Measurements from ENCODE around the gene CA5B. TPM values are rescaled to one million over a fixed set of nuclear protein-coding genes. Genes with fewer than 3 reads are reported as not detected.
"Not testable (repeated sequence)": the region's sequence is repeated elsewhere in the genome, so short reads cannot be mapped to it uniquely, and the experiment has no call there.

Gene CA5B
- total RNA-seq, 1 experiment from 2014 or later: 12.1 TPM

DNA sequence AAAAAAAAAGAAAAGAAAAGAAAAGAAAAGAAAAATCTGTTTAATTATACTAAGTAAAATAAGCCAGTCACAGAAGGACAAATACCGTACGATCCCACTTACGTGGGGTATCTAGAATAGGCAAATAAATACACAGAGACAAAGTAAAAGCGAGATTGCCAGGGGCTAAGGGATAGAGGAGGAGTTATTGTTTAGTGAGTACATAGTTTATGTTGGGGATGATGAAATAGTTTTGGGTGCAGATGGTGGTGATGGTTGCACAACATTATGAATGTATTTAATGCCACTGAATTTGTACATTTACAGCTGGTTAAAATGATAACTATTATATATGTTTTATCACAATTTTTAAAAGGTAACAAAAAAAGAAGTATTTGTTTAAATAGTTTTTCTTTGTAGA is 7.1 kb downstream of the CA5B start:
- Histone ChIP-seq H3K27me3 (ENCODE audit: insufficient read depth, low read depth) (no peaks in the 10 kb centered on the region), H3K27ac (no peak overlapping the region), H4K20me1 (ENCODE audit: insufficient read depth) (no peaks in the 10 kb centered on the region), H3K4me1 (replicated peaks; ENCODE audit: insufficient read depth) (no peaks in the 10 kb centered on the region), H3K9me2 (ENCODE audit: insufficient read depth) (no peaks in the 10 kb centered on the region), H3K9me3 (ENCODE audit: insufficient read depth, low read depth) (no peaks in the 10 kb centered on the region), H3K79me2 (ENCODE audit: low read depth) (no peaks in the 10 kb centered on the region), H3F3A (ENCODE audit: insufficient read depth, low read depth) (no peaks in the 10 kb centered on the region), H3K4me2 (no peak overlapping the region), H3K4me3 (no peak overlapping the region), H2AFZ (no peak overlapping the region), H3K36me3 (ENCODE audit: low read depth) (no peaks in the 10 kb centered on the region)
- DNase-seq: no peak
- POLR2A ChIA-PET (ENCODE audit: unreplicated experiment): interaction anchor here (0.7 kb wide), 1 partner anchor 68 kb away, joined by 3 read pairs; no protein-coding TSS in a partner anchor
- CTCF ChIA-PET: no interaction called here
- intact Hi-C loops (cut with micrococcal nuclease; ENCODE audit: unreplicated experiment): no loop called here
- TF ChIP-seq, protein P1, sequence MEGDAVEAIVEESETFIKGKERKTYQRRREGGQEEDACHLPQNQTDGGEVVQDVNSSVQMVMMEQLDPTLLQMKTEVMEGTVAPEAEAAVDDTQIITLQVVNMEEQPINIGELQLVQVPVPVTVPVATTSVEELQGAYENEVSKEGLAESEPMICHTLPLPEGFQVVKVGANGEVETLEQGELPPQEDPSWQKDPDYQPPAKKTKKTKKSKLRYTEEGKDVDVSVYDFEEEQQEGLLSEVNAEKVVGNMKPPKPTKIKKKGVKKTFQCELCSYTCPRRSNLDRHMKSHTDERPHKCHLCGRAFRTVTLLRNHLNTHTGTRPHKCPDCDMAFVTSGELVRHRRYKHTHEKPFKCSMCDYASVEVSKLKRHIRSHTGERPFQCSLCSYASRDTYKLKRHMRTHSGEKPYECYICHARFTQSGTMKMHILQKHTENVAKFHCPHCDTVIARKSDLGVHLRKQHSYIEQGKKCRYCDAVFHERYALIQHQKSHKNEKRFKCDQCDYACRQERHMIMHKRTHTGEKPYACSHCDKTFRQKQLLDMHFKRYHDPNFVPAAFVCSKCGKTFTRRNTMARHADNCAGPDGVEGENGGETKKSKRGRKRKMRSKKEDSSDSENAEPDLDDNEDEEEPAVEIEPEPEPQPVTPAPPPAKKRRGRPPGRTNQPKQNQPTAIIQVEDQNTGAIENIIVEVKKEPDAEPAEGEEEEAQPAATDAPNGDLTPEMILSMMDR (conservative IDR thresholded peaks at IDR 0.05): no peak
- no peak for TF ChIP-seq EZH2 (IDR thresholded peaks at IDR 0.05; ENCODE audit: low read depth)
- BruUV-seq (replicated peaks): no TSS peak

DNA sequence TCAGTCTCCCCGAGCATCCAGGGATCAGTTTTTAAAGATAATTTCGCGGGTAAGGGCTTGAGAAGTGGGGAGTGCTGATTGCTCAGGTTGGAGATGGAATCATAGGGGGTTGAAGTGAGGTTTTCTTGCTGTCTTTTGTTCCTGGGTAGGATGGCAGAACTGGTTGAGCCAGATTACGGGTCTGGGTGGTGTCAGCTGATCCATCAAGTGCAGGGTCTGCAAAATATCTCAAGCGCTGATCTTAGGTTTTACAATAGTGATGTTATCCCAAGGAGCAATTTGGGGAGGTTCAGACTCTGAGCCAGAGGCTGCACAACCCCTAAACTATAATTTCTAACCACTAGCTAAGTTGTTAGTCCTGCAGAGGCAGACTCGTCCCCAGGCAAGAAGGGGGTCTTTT is 8.6 kb downstream of the CA5B start:
- DNase-seq; POLR2A ChIA-PET (ENCODE audit: unreplicated experiment); intact Hi-C loops (cut with micrococcal nuclease; ENCODE audit: unreplicated experiment); H3K27me3 ChIP-seq (ENCODE audit: insufficient read depth, low read depth); BruUV-seq (replicated peaks); H3K4me3 ChIP-seq; H3K27ac ChIP-seq; H4K20me1 ChIP-seq (ENCODE audit: insufficient read depth); CTCF ChIA-PET; H3K4me2 ChIP-seq; H3K9me3 ChIP-seq (ENCODE audit: insufficient read depth, low read depth); H3F3A ChIP-seq (ENCODE audit: insufficient read depth, low read depth); H3K79me2 ChIP-seq (ENCODE audit: low read depth); H3K4me1 ChIP-seq (replicated peaks; ENCODE audit: insufficient read depth); H3K36me3 ChIP-seq (ENCODE audit: low read depth); H3K9me2 ChIP-seq (ENCODE audit: insufficient read depth); H2AFZ ChIP-seq: not testable (repeated sequence)

DNA sequence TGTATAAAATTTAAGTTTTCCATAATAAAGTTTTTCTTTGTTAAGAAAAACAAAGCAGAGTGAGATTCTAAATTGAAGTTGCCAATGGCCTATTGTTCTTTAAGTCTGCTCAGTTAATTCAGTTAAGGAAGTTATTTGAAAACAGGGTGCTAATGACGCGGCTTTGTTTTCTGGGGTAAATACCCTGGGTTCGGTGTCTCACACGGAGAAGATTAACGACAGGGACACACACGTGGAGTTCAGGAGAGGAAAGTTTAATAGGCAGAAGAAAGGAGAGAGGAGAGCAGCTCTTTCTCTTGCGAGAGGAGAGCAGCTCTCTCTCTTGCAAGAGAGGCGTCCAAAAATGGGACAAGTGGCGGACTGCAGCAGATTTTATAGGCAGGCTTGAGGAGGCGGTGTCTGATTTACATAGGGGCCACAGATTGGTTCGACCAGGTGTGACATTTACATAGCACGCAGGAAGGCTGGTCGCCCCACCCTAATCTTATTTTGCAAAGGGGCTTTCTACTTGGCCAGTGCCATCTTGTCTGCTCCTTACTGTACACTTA is 9.6 kb downstream of the CA5B start:
- H2AFZ ChIP-seq: no peak overlapping the region
- H3K27ac ChIP-seq: no peak overlapping the region
- no peaks in the 10 kb centered on the region for H3K9me3 ChIP-seq (ENCODE audit: insufficient read depth, low read depth)
- POLR2A ChIA-PET (ENCODE audit: unreplicated experiment): no interaction called here
- H3K4me3 ChIP-seq: no peak overlapping the region
- no peak for TF ChIP-seq EZH2 (IDR thresholded peaks at IDR 0.05; ENCODE audit: low read depth)
- TF ChIP-seq, protein P1 (conservative IDR thresholded peaks at IDR 0.05): no peak
- no peaks in the 10 kb centered on the region for H3F3A ChIP-seq (ENCODE audit: insufficient read depth, low read depth)
- CTCF ChIA-PET: no interaction called here
- no peak overlapping the region for H3K4me2 ChIP-seq
- H3K79me2 ChIP-seq (ENCODE audit: low read depth): no peaks in the 10 kb centered on the region
- H4K20me1 ChIP-seq (ENCODE audit: insufficient read depth): no peaks in the 10 kb centered on the region
- no TSS peak for BruUV-seq (replicated peaks)
- H3K9me2 ChIP-seq (ENCODE audit: insufficient read depth): no peaks in the 10 kb centered on the region
- H3K27me3 ChIP-seq (ENCODE audit: insufficient read depth, low read depth): no peaks in the 10 kb centered on the region
- intact Hi-C loops (cut with micrococcal nuclease; ENCODE audit: unreplicated experiment): no loop called here
- H3K36me3 ChIP-seq (ENCODE audit: low read depth): no peaks in the 10 kb centered on the region
- DNase-seq: no peak
- H3K4me1 ChIP-seq (replicated peaks; ENCODE audit: insufficient read depth): no peaks in the 10 kb centered on the region

DNA sequence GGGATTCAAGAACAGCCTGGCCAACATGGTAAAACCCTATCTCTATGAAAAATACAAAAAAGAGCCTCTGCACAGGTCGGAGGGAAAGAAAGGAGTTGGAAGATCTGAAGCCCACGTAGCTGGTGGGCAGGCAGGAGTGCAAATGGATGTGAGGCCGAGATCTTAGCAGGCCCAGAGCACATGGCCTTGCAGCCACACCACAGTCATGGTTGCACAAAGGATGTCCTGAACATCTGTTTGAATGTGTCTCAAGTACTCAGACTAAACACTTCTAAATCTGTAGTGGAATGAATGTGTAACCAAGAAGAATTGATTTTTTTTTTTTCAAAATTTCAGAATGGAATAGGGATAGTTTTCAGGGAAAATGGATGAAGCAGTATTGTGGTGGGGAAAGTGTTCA is 10.8 kb downstream of the CA5B start:
- Histone ChIP-seq H3K27ac (no peak overlapping the region), H4K20me1 (ENCODE audit: insufficient read depth) (no peaks in the 10 kb centered on the region), H3K4me1 (replicated peaks; ENCODE audit: insufficient read depth) (no peaks in the 10 kb centered on the region), H3K36me3 (ENCODE audit: low read depth) (no peaks in the 10 kb centered on the region), H3K4me3 (no peak overlapping the region), H3K4me2 (no peak overlapping the region), H3K27me3 (ENCODE audit: insufficient read depth, low read depth) (no peaks in the 10 kb centered on the region), H3K79me2 (ENCODE audit: low read depth) (no peaks in the 10 kb centered on the region), H3K9me3 (ENCODE audit: insufficient read depth, low read depth) (no peaks in the 10 kb centered on the region), H3F3A (ENCODE audit: insufficient read depth, low read depth) (no peaks in the 10 kb centered on the region), H2AFZ (no peak overlapping the region), H3K9me2 (ENCODE audit: insufficient read depth) (no peaks in the 10 kb centered on the region)
- intact Hi-C loops (cut with micrococcal nuclease; ENCODE audit: unreplicated experiment): no loop called here
- no TSS peak for BruUV-seq (replicated peaks)
- no peak for DNase-seq
- ChIA-PET CTCF (no interaction called here), POLR2A (ENCODE audit: unreplicated experiment) (no interaction called here)
- TF ChIP-seq, protein P1 (conservative IDR thresholded peaks at IDR 0.05): no peak
- TF ChIP-seq EZH2 (IDR thresholded peaks at IDR 0.05; ENCODE audit: low read depth): no peak

Measured in PC-9 (cell line).